Stimulated activated CD4-positive, alpha-beta T cell treated with anti-CD3 and anti-CD28 coated beads, Interleukin-1b, Interleukin-23, amount 100 ng/mL, for 48 hours (primary cell): ENCODE data around the gene C7orf25.

Source experiments
- DNase-seq: peaks from one replicate; pipeline ENCODE4 v3.0.0-alpha.2; 2020

The C7orf25 gene

GRCh38 chr7:42911454-42912447 is at the start of gene C7orf25:
C7orf25 (minus strand) TSS chr7:42912070; CDS start chr7:42910900, 1,170 bp downstream.
- peak; percentile 94 for DNase-seq

- no peak for DNase-seq
Observed at GRCh38 chr7:42961170-42961569, 49.3 kb upstream of the C7orf25 start.

GRCh38 chr7:42960762-42961161 is 48.9 kb upstream of the C7orf25 start:
- DNase-seq = no peak

- DNase-seq = no peak
Observed at GRCh38 chr7:42959549-42959948, 47.7 kb upstream of the C7orf25 start.

GRCh38 chr7:42956062-42956461 is 44.2 kb upstream of the C7orf25 start:
- no peak for DNase-seq

GRCh38 chr7:42953994-42954393 is 42.1 kb upstream of the C7orf25 start:
- no peak for DNase-seq

GRCh38 chr7:42952328-42952727 is 40.5 kb upstream of the C7orf25 start:
- DNase-seq = no peak

- no peak for DNase-seq
Observed at GRCh38 chr7:42950417-42950816, 38.5 kb upstream of the C7orf25 start.

GRCh38 chr7:42947521-42947920 is 35.7 kb upstream of the C7orf25 start:
- DNase-seq = no peak

- DNase-seq = no peak
Observed at GRCh38 chr7:42946627-42946950, 34.7 kb upstream of the C7orf25 start.

- DNase-seq = no peak
Observed at GRCh38 chr7:42945821-42946626, 34.2 kb upstream of the C7orf25 start.

GRCh38 chr7:42940985-42941847 is 29.3 kb upstream of the C7orf25 start:
- DNase-seq = peak; percentile 72

- DNase-seq = no peak
Observed at GRCh38 chr7:42939457-42940240, 27.8 kb upstream of the C7orf25 start.

- no peak for DNase-seq
Observed at GRCh38 chr7:42935861-42936260, 24.0 kb upstream of the C7orf25 start.

- DNase-seq = no peak
Observed at GRCh38 chr7:42934291-42934690, 22.4 kb upstream of the C7orf25 start.

GRCh38 chr7:42932811-42933591 is 21.1 kb upstream of the C7orf25 start:
- DNase-seq = no peak

- peak; percentile 94 for DNase-seq
Observed at GRCh38 chr7:42931834-42932651, 20.2 kb upstream of the C7orf25 start, which contains the start of the genes MRPL32 and PSMA2. MRPL32 (plus strand) TSS chr7:42932376; CDS start chr7:42932387, 11 bp downstream. PSMA2 (minus strand) TSS chr7:42932174; CDS start chr7:42932158, 16 bp downstream.

GRCh38 chr7:42931447-42931833 is 19.6 kb upstream of the C7orf25 start:
- no peak for DNase-seq

GRCh38 chr7:42930889-42931288 is 19.0 kb upstream of the C7orf25 start:
- no peak for DNase-seq

GRCh38 chr7:42929449-42929848 is 17.6 kb upstream of the C7orf25 start:
- no peak for DNase-seq
